Measurements from ENCODE around the gene SH3BP4. TPM values are rescaled to one million over a fixed set of nuclear protein-coding genes. Genes with fewer than 3 reads are reported as not detected.

SH3BP4 gene
- total RNA-seq, 2 experiments from 2014 or later = 0.06 TPM; not detected in 1

- Histone ChIP-seq H3K4me2 (ENCODE audit: low read length) (no peak overlapping the region), H3K79me2 (ENCODE audit: insufficient read depth, low read depth, low read length) (no peaks in the 10 kb centered on the region), H3K4me3 (ENCODE audit: low read depth, low read length, poor library complexity, severe bottlenecking) (no peak overlapping the region), H3K36me3 (ENCODE audit: insufficient read depth, low read length) (no peaks in the 10 kb centered on the region), H3K4me1 (ENCODE audit: insufficient read depth, low read length, poor library complexity, severe bottlenecking) (no peaks in the 10 kb centered on the region), H3K27ac (ENCODE audit: low read depth, low read length, poor library complexity, severe bottlenecking) (no peak overlapping the region), H4K20me1 (ENCODE audit: insufficient read depth, low read length) (no peaks in the 10 kb centered on the region), H3K9me3 (ENCODE audit: low read length) (no peaks in the 10 kb centered on the region), H2AFZ (ENCODE audit: low read length) (no peak overlapping the region), H3K9me2 (ENCODE audit: insufficient read depth, low read length) (no peaks in the 10 kb centered on the region)
- BruUV-seq (replicated peaks) = no TSS peak
- intact Hi-C loops (cut with micrococcal nuclease; ENCODE audit: unreplicated experiment) = no loop called here
- no peak for DNase-seq (ENCODE audit: low spot score)
- POLR2A ChIA-PET = no interaction called here
- TF ChIP-seq CTCF (conservative IDR thresholded peaks at IDR 0.05; ENCODE audit: low read length) = no peak
- no peak for TF ChIP-seq EZH2phosphoT487 (IDR thresholded peaks at IDR 0.05; ENCODE audit: borderline replicate concordance, low read depth, low read length)
- CTCF ChIA-PET (ENCODE audit: unreplicated experiment) = no interaction called here
Measured at GRCh38 chr2:234905547-234906265, 46.1 kb upstream of the SH3BP4 start.

DNA sequence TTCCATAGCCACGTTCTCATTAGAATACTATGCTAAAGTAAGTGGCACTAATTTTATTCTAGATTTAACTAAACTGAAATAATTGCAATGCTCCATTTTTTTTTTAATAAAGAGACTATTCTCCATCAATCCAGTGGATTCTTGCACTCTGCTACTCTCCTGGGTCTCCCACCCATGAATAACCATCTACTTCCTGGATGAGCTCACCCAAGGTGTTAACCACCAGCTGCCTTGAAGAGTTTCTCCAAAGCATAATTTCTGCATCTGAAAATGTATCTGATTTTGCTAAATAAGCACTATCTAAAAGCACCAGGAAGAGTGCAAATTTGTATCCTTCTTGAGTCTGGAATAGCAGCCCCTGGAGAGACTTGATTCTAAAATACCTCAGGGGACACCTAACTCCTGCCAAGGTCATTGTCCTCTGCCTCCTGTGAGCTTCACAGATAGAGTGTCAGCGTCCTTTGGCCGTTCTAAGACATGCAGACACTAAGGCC, 41.6 kb upstream of the SH3BP4 start:
- Histone ChIP-seq H3K27ac (ENCODE audit: low read depth, low read length, poor library complexity, severe bottlenecking) (no peak overlapping the region), H3K36me3 (ENCODE audit: insufficient read depth, low read length) (no peaks in the 10 kb centered on the region), H3K4me2 (ENCODE audit: low read length) (no peak overlapping the region), H2AFZ (ENCODE audit: low read length) (no peak overlapping the region), H3K9me3 (ENCODE audit: low read length) (no peaks in the 10 kb centered on the region), H3K9me2 (ENCODE audit: insufficient read depth, low read length) (no peaks in the 10 kb centered on the region), H4K20me1 (ENCODE audit: insufficient read depth, low read length) (no peaks in the 10 kb centered on the region), H3K79me2 (ENCODE audit: insufficient read depth, low read depth, low read length) (no peaks in the 10 kb centered on the region), H3K4me1 (ENCODE audit: insufficient read depth, low read length, poor library complexity, severe bottlenecking) (no peaks in the 10 kb centered on the region), H3K4me3 (ENCODE audit: low read depth, low read length, poor library complexity, severe bottlenecking) (no peak overlapping the region)
- no TSS peak for BruUV-seq (replicated peaks)
- intact Hi-C loops (cut with micrococcal nuclease; ENCODE audit: unreplicated experiment) = no loop called here
- no peak for DNase-seq (ENCODE audit: low spot score)
- ChIA-PET CTCF (ENCODE audit: unreplicated experiment) (no interaction called here), POLR2A (no interaction called here)
- TF ChIP-seq CTCF (conservative IDR thresholded peaks at IDR 0.05; ENCODE audit: low read length) (no peak), EZH2phosphoT487 (IDR thresholded peaks at IDR 0.05; ENCODE audit: borderline replicate concordance, low read depth, low read length) (no peak)

DNA sequence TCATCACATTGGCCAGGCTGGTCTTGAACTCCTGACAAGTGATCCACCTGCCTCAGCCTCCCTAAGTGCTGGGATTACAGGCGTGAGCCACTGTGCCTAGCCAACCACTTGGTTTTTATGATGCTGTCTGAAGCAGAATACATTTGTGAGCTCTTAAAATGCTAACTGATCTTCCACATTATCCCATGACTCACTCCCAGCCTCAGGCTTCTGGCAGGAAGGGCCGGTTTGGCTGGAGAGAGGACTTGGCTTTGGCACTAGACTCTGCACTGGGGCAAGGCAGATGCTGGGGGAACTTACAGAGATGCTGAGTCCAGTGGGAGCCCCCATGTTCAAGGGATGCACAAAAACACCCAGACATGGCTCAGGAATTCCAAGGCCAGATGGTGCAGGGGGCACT, 40.5 kb upstream of the SH3BP4 start:
- no TSS peak for BruUV-seq (replicated peaks)
- H3K36me3 ChIP-seq (ENCODE audit: insufficient read depth, low read length) = no peaks in the 10 kb centered on the region
- no peaks in the 10 kb centered on the region for H3K4me1 ChIP-seq (ENCODE audit: insufficient read depth, low read length, poor library complexity, severe bottlenecking)
- ChIA-PET POLR2A (no interaction called here), CTCF (ENCODE audit: unreplicated experiment) (no interaction called here)
- H3K9me2 ChIP-seq (ENCODE audit: insufficient read depth, low read length) = no peaks in the 10 kb centered on the region
- no peak overlapping the region for H2AFZ ChIP-seq (ENCODE audit: low read length)
- H3K4me3 ChIP-seq (ENCODE audit: low read depth, low read length, poor library complexity, severe bottlenecking) = no peak overlapping the region
- no peak overlapping the region for H3K27ac ChIP-seq (ENCODE audit: low read depth, low read length, poor library complexity, severe bottlenecking)
- TF ChIP-seq CTCF (conservative IDR thresholded peaks at IDR 0.05; ENCODE audit: low read length) (no peak), EZH2phosphoT487 (IDR thresholded peaks at IDR 0.05; ENCODE audit: borderline replicate concordance, low read depth, low read length) (no peak)
- no peak overlapping the region for H3K4me2 ChIP-seq (ENCODE audit: low read length)
- H4K20me1 ChIP-seq (ENCODE audit: insufficient read depth, low read length) = no peaks in the 10 kb centered on the region
- H3K9me3 ChIP-seq (ENCODE audit: low read length) = no peaks in the 10 kb centered on the region
- no peaks in the 10 kb centered on the region for H3K79me2 ChIP-seq (ENCODE audit: insufficient read depth, low read depth, low read length)
- no peak for DNase-seq (ENCODE audit: low spot score)
- intact Hi-C loops (cut with micrococcal nuclease; ENCODE audit: unreplicated experiment) = no loop called here
